CD4-positive, alpha-beta T cell treated with Interleukin-12 subunit alpha and Interleukin-12 subunit beta, for 1 hour (primary cell): ENCODE results near the gene ZSWIM8.
"Not testable (repeated sequence)": the region's sequence is repeated elsewhere in the genome, so short reads cannot be mapped to it uniquely, and the experiment has no call there.

Experiments used
- DNase-seq: peaks from one replicate; pipeline ENCODE4 v3.0.0-alpha.2; 2020

ZSWIM8 gene

DNA sequence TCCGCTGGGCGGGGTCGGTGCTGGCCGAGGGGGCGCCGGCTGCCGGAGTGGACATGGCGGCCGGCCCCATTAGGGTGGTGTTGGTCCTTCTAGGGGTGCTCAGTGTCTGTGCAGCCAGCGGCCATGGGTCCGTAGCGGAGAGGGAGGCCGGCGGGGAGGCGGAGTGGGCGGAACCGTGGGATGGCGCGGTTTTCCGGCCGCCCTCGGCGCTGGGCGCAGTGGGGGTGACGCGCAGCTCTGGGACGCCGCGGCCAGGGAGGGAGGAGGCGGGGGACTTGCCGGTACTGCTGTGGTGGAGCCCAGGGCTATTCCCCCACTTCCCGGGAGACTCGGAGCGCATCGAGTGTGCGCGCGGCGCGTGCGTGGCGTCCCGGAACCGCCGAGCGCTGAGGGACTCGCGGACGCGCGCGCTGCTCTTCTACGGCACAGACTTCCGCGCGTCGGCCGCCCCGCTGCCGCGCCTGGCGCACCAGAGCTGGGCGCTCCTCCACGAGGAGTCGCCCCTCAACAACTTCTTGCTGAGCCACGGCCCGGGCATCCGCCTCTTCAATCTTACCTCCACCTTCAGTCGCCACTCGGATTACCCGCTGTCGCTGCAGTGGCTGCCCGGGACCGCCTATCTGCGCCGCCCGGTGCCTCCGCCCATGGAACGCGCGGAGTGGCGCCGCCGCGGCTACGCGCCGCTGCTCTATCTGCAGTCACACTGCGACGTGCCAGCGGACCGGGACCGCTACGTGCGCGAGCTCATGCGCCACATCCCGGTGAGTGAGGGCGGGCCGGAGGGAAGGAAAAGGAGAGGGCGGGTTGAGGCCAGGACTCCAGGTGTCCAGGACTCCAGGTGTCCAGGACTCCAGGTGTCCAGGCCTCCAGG is 12.9 kb upstream of the ZSWIM8 start:
- DNase-seq, result peak; percentile 91

DNA sequence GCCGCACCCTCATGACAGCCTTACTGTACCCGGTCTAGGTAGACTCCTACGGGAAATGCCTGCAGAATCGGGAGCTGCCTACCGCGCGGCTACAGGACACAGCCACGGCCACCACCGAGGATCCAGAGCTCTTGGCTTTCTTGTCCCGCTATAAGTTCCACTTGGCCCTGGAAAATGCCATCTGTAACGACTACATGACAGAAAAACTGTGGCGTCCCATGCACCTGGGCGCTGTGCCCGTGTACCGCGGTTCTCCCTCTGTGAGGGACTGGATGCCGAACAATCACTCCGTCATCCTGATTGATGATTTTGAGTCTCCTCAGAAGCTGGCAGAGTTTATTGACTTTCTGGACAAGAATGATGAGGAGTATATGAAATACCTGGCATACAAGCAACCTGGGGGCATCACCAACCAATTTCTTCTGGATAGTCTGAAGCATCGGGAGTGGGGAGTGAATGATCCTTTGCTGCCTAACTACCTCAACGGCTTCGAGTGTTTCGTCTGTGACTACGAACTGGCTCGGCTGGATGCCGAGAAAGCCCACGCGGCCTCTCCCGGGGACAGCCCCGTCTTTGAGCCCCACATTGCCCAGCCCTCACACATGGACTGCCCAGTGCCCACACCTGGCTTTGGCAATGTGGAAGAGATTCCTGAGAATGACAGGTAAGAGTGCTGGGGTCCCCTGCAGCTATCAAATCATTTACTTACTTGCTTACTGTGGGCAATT is 12.1 kb upstream of the ZSWIM8 start:
- DNase-seq, result no peak

DNA sequence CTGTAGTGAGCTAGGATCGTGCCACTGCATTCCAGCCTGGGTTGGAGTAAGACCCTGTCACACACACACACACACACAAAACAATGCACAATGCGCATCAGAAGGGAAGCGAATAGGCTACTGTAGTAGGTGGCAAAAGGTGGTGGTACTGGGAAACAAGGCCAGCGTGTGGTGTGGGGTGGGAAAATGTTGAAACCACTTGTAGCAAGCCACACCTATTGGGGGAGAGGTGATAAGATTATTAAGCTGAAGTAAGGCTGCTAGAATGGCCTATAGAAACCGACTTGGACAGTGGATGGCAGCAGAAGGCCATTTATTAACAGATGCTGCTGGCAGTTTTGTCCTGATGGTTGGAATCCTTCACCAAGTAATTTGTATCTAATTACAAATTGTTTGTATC is 10.8 kb upstream of the ZSWIM8 start:
- peak; percentile 63 for DNase-seq

DNA sequence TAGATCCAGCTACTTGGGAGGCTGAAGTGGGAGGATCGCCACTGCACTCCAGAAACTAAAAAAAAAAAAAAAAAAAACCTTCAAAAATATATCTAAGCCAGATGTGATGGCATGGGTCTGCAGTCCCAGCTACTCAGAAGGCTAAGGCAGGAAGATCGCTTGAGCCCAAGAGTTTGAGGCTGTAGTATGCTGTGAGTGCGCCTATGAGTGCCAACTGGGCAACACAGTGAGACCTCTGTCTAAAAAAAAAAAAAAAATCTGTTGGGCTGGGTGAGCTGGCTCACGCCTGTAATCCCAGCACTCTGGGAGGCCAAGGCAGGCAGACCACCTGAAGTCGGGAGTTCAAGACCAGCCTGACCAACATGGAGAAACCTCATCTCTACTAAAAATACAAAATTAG is 6.4 kb upstream of the ZSWIM8 start:
- DNase-seq, result no peak

- DNase-seq, result no peak
Measured at GRCh38 chr10:73779539-73780197, 5.7 kb upstream of the ZSWIM8 start.

- no peak for DNase-seq
Measured at GRCh38 chr10:73780301-73780700, 5.1 kb upstream of the ZSWIM8 start.

GRCh38 chr10:73780966-73781365 is 4.4 kb upstream of the ZSWIM8 start:
- DNase-seq, result no peak

DNA sequence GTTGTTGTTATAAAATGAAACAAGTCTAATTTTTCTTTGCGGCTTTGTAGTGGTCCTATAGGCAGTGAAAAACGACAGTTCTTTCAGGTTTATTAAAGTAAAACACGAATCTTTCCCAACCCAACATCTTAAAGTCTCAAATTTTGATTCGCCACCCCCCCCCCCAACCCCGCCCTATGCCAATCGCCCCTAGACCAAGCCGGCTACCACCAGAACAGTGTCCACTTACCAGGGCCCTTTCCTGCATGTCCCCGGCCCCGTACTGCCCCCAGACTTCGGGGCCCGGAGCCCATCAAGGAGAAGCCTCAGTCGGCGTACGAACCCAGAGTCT is 3.9 kb upstream of the ZSWIM8 start:
- DNase-seq, result no peak

- peak; percentile 89 for DNase-seq
Measured at GRCh38 chr10:73781879-73782748, 3.3 kb upstream of the ZSWIM8 start, which contains the start of gene CHCHD1. TSS of gene CHCHD1 (plus strand) at chr10:73782048. CDS start at chr10:73782076, 28 bp downstream.

DNA sequence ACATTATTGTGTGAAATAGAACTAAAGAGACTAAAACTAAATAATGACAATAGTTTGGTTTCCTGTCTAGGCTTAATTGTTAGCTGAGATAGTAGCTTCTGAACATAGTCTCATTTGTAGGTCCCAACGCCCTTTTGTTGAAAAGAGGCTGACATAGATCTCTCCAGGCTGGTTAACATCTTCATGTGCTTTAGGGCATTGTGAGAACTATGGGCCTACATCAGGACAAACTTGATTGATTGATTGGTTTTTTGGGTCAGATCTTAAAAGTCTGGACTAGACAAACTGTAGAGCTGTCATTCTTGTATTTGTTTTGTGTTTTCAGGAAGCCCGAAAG is 2.7 kb upstream of the ZSWIM8 start:
- no peak for DNase-seq

- DNase-seq, result peak; percentile 60
Measured at GRCh38 chr10:73785721-73786511, 510 bp downstream of the ZSWIM8 start.

GRCh38 chr10:73786512-73786885 is 1.1 kb downstream of the ZSWIM8 start:
- no peak for DNase-seq

DNA sequence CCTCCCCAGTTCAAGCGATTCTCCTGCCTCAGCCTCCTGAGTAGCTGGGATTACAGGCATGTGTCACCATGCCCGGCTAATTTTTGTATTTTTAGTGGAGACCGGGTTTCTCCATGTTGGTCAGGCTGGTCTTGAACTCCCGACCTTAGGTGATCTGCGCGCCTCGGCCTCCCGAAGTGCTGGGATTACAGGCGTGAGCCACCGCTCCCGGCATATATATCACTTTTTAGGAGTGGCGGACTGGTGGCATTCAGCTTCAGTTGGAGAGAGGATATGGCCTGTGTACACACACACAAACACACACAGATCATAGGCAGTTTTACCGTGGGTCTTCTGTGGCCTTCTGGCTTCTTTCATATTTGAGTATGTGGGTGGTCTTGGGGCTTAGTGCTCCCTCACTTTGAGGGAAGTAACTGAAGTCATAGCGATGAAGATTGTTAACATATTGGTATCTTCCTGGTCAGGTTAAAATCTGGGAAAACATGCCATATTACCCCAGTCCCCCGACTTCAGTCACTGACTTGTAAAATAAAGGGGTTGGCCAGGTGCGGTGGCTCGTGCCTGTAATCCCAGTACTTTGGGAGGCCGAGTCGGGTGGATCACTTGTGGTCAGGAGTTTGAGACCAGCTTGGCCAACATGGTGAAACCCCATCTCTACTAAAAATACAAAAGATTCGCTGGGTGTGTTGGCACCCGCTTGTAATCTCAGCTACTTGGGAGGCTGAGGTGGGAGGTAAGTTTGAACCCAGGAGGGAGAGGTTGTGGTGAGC is 1.8 kb downstream of the ZSWIM8 start:
- not testable (repeated sequence) for DNase-seq

DNA sequence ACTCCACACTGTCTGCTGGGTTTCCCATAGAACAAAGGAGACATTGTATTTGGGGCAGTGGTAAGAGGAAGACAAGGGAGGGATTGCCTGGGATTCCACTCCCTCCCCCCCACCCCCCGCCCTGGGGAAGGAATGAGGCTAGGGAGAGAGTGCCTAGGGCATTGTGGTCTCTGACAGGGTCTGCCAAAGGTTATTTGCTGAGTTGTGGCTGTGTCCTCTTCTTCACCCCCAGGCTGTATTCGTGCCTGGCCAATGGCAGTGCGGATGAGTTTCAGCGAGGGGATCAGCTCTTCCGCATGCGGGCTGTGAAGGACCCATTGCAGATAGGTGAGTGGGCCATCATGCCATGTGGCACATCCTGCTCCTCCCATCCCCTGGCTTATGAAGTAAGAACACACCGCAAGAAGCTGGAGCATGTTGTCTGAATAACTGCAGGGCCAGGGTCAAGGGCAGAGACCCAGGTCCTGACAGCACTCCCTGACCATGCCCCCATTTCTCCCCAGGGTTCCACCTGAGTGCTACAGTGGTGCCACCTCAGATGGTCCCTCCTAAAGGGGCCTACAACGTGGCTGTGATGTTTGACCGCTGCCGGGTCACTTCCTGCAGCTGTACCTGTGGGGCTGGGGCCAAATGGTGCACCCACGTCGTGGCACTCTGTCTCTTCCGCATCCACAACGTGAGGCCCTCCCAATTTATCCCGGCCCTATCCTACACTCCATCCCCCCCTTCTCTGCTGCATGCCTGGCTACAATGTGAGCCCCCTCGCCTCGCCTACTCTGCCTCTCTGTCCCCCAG is 3.7 kb downstream of the ZSWIM8 start:
- no peak for DNase-seq

- no peak for DNase-seq
Measured at GRCh38 chr10:73789659-73790055, 4.3 kb downstream of the ZSWIM8 start.

- DNase-seq, result no peak
Measured at GRCh38 chr10:73790886-73791625, 5.7 kb downstream of the ZSWIM8 start.

DNA sequence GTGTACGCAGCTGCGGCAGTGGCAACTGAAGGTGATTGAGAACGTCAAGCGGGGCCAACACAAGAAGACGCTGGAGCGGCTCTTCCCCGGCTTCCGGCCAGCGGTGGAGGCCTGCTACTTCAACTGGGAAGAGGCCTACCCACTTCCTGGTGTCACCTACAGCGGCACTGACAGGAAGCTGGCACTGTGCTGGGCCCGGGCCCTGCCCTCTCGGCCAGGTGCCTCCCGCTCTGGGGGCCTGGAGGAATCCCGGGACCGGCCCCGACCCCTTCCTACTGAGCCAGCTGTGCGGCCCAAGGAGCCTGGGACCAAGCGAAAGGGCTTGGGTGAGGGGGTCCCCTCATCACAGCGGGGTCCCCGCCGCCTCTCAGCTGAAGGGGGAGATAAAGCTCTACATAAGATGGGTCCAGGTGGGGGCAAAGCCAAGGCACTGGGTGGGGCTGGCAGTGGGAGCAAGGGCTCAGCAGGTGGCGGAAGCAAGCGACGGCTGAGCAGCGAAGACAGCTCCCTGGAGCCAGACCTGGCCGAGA is 6.5 kb downstream of the ZSWIM8 start:
- no peak for DNase-seq

GRCh38 chr10:73793456-73793855 is 8.1 kb downstream of the ZSWIM8 start:
- DNase-seq, result no peak

GRCh38 chr10:73795491-73795890 is 10.1 kb downstream of the ZSWIM8 start:
- DNase-seq, result not testable (repeated sequence)
